HepG2 (cell line): Measurements from ENCODE around the gene DUSP7. TPM values are rescaled to one million over a fixed set of nuclear protein-coding genes. Genes with fewer than 3 reads are reported as not detected.

Experiments
- HDAC2 ChIP-seq: sonication (generic); formaldehyde crosslinking; IDR thresholded peaks from 2 replicates; pipeline ENCODE4 v1.4.0; 2020; ENCODE audit warnings: missing genetic modification reagents
- HNF4A ChIP-seq: sonication (generic); formaldehyde crosslinking; IDR thresholded peaks from 2 replicates; pipeline ENCODE4 v1.4.0; 2020; ENCODE audit warnings: missing genetic modification reagents
- NFATC3 ChIP-seq: sonication (generic); formaldehyde crosslinking; IDR thresholded peaks from 2 replicates; pipeline ENCODE4 v1.5.1; 2020; ENCODE audit warnings: mild to moderate bottlenecking, missing genetic modification reagents
- NFE2L2 ChIP-seq: fragments of 150-350 bp; IDR thresholded peaks from 2 replicates; pipeline ENCODE4 v1.6.1; 2014; ENCODE audit warnings: low read length
- POLR2AphosphoS2 ChIP-seq: IDR thresholded peaks from 2 replicates; pipeline ENCODE4 v1.6.1; 2011; ENCODE audit warnings: low read depth, low read length, improper control_type of control experiment
- SRF ChIP-seq: IDR thresholded peaks from 2 replicates; pipeline ENCODE4 v1.6.1; 2011; ENCODE audit warnings: mild to moderate bottlenecking, low read depth, low read length, moderate library complexity
- ZFP91 ChIP-seq: sonication (generic); formaldehyde crosslinking; IDR thresholded peaks from 2 replicates; pipeline ENCODE4 v1.9.0; 2022; ENCODE audit warnings: missing genetic modification reagents, mild to moderate bottlenecking, borderline replicate concordance
- ZNF282 ChIP-seq: fragments of 450-650 bp; IDR thresholded peaks from 2 replicates; pipeline ENCODE4 v1.6.1; 2018; ENCODE audit not compliant: partially characterized antibody
- ZNF687 ChIP-seq: sonication (generic); formaldehyde crosslinking; IDR thresholded peaks from 2 replicates; pipeline ENCODE4 v1.5.1; 2020; ENCODE audit warnings: mild to moderate bottlenecking, missing genetic modification reagents, moderate library complexity
- polyA plus RNA-seq, 8 experiments: library from polyadenylated mRNA; depleted of rRNA in 3 of 8; stranded (reverse) in 7 of 8; unstranded in 1 of 8; fragments of >200 nt; fragmentation: Illumina TruSeq in 4 of 8; extraction: Trizol in 4 of 8; gene quantifications; 2 replicates each; pipeline versions ENCODE4 v1.2.1 to v1.2.3, GENCODE V29; 2011 to 2016; ENCODE audit warnings: low read depth in 4 of 8, missing spikeins in 1 of 8, mixed read lengths in 1 of 8; ENCODE audit not compliant: insufficient read depth in 1 of 8
- total RNA-seq, 5 experiments: library from RNA; depleted of rRNA; stranded (reverse); fragments of >200 nt; fragmentation: Illumina TruSeq; extraction: Trizol; gene quantifications; 2 replicates each; pipeline ENCODE4 v1.2.3, GENCODE V29; 2016; ENCODE audit warnings: low read depth in 1 of 5
- TF ChIP-seq, protein P1 (sequence below): sonication (generic); formaldehyde crosslinking; IDR thresholded peaks from 2 replicates; pipeline ENCODE4 v1.5.0; 2020; ENCODE audit warnings: mild to moderate bottlenecking, missing genetic modification reagents
- TF ChIP-seq, protein P2 (sequence below): fragments of 450-650 bp; IDR thresholded peaks from 2 replicates; pipeline ENCODE4 v1.6.1; 2016

Gene DUSP7
- total and polyA plus RNA-seq, 2 of the 13 experiments (the other 11 are each of a cell fraction or from before 2014, with no cell fraction given): 6.6 to 8.8 TPM

- peak; percentile 75 for TF ChIP-seq ZNF687 (CRISPR knock-in tag)
- TF ChIP-seq HNF4A (CRISPR knock-in tag): peak; percentile 52; the same call in 1 of the 2 replicates
- no peak for TF ChIP-seq HDAC2
- no peak for TF ChIP-seq NFE2L2
- TF ChIP-seq, protein P1, sequence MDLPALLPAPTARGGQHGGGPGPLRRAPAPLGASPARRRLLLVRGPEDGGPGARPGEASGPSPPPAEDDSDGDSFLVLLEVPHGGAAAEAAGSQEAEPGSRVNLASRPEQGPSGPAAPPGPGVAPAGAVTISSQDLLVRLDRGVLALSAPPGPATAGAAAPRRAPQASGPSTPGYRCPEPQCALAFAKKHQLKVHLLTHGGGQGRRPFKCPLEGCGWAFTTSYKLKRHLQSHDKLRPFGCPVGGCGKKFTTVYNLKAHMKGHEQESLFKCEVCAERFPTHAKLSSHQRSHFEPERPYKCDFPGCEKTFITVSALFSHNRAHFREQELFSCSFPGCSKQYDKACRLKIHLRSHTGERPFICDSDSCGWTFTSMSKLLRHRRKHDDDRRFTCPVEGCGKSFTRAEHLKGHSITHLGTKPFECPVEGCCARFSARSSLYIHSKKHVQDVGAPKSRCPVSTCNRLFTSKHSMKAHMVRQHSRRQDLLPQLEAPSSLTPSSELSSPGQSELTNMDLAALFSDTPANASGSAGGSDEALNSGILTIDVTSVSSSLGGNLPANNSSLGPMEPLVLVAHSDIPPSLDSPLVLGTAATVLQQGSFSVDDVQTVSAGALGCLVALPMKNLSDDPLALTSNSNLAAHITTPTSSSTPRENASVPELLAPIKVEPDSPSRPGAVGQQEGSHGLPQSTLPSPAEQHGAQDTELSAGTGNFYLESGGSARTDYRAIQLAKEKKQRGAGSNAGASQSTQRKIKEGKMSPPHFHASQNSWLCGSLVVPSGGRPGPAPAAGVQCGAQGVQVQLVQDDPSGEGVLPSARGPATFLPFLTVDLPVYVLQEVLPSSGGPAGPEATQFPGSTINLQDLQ (CRISPR knock-in tag): no peak
- no peak for TF ChIP-seq NFATC3
- no peak for TF ChIP-seq POLR2AphosphoS2
- peak; percentile 18; the same call in 1 of the 2 replicates for TF ChIP-seq ZFP91
- TF ChIP-seq ZNF282: no peak
- no peak for TF ChIP-seq SRF
- TF ChIP-seq, protein P2, sequence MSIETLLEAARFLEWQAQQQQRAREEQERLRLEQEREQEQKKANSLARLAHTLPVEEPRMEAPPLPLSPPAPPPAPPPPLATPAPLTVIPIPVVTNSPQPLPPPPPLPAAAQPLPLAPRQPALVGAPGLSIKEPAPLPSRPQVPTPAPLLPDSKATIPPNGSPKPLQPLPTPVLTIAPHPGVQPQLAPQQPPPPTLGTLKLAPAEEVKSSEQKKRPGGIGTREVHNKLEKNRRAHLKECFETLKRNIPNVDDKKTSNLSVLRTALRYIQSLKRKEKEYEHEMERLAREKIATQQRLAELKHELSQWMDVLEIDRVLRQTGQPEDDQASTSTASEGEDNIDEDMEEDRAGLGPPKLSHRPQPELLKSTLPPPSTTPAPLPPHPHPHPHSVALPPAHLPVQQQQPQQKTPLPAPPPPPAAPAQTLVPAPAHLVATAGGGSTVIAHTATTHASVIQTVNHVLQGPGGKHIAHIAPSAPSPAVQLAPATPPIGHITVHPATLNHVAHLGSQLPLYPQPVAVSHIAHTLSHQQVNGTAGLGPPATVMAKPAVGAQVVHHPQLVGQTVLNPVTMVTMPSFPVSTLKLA: no peak
Measured at GRCh38 chr3:52068730-52069129, 12.4 kb upstream of the DUSP7 start (continued).
